GM12878 (cell line): ENCODE data around the gene USPL1. TPM values are rescaled to one million over a fixed set of nuclear protein-coding genes. Genes with fewer than 3 reads are reported as not detected.

Experiments
- BCL3 ChIP-seq: IDR thresholded peaks from 2 replicates; pipeline ENCODE4 v1.6.1; 2011; ENCODE audit warnings: borderline replicate concordance, low read depth, mild to moderate bottlenecking, moderate library complexity, low read length; ENCODE audit not compliant: insufficient read depth, poor library complexity, severe bottlenecking
- BCLAF1 ChIP-seq: fragments of 450-650 bp; IDR thresholded peaks from 2 replicates; pipeline ENCODE4 v1.6.1; 2017; ENCODE audit warnings: antibody characterized with exemption, mild to moderate bottlenecking, moderate library complexity
- BHLHE40 ChIP-seq, 2 experiments: fragments of 450-650 bp in 1 of 2; IDR thresholded peaks; 2 replicates each; pipeline ENCODE4 v1.6.1; 2011 to 2017; ENCODE audit warnings: low read depth in 2 of 2, borderline replicate concordance in 1 of 2, improper control_type of control experiment in 1 of 2, low read length in 1 of 2, mild to moderate bottlenecking in 1 of 2
- CEBPB ChIP-seq, 2 experiments: fragments of 150-350 bp in 1 of 2; IDR thresholded peaks; 2 replicates each; pipeline ENCODE4 v1.6.1; 2012 to 2014; ENCODE audit warnings: low read depth in 2 of 2, low read length in 2 of 2, borderline replicate concordance in 1 of 2, inconsistent platforms in 1 of 2
- CHD2 ChIP-seq: IDR thresholded peaks from 2 replicates; pipeline ENCODE4 v1.6.1; 2011; ENCODE audit warnings: low read depth, low read length, improper control_type of control experiment, borderline replicate concordance
- CREM ChIP-seq: IDR thresholded peaks from 2 replicates; pipeline ENCODE4 v1.6.1; 2014; ENCODE audit warnings: antibody characterized with exemption, low read depth
- ESRRA ChIP-seq: IDR thresholded peaks from 2 replicates; pipeline ENCODE4 v1.6.1; 2012; ENCODE audit warnings: mild to moderate bottlenecking, low read length, improper control_type of control experiment
- FOS ChIP-seq: IDR thresholded peaks from 3 replicates; pipeline ENCODE4 v1.6.1; 2011; ENCODE audit warnings: borderline replicate concordance; ENCODE audit not compliant: insufficient read length; ENCODE audit errors: extremely low read depth
- FOXM1 ChIP-seq: IDR thresholded peaks from 2 replicates; pipeline ENCODE4 v1.6.1; 2012; ENCODE audit warnings: low read depth, mild to moderate bottlenecking, inconsistent platforms, low read length, moderate library complexity
- IKZF1 ChIP-seq: fragments of 450-650 bp; conservative IDR thresholded peaks from 2 replicates; pipeline ENCODE4 v1.6.1; 2017; ENCODE audit warnings: antibody characterized with exemption, mild to moderate bottlenecking
- IRF4 ChIP-seq: IDR thresholded peaks from 2 replicates; pipeline ENCODE4 v1.6.1; 2011; ENCODE audit warnings: low read depth, low read length
- IRF5 ChIP-seq: fragments of 450-650 bp; IDR thresholded peaks from 2 replicates; pipeline ENCODE4 v1.6.1; 2017; ENCODE audit warnings: borderline replicate concordance
- JUNB ChIP-seq: IDR thresholded peaks from 2 replicates; pipeline ENCODE4 v1.6.1; 2016; ENCODE audit warnings: antibody characterized with exemption, mild to moderate bottlenecking
- MEF2A ChIP-seq: IDR thresholded peaks from 2 replicates; pipeline ENCODE4 v1.6.1; 2011; ENCODE audit warnings: low read depth, mild to moderate bottlenecking, low read length, moderate library complexity; ENCODE audit not compliant: insufficient read depth
- MTA3 ChIP-seq: IDR thresholded peaks from 2 replicates; pipeline ENCODE4 v1.6.1; 2012; ENCODE audit warnings: low read length, inconsistent platforms, borderline replicate concordance
- NKRF ChIP-seq: fragments of 450-650 bp; conservative IDR thresholded peaks from 2 replicates; pipeline ENCODE4 v1.6.1; 2017; ENCODE audit warnings: mild to moderate bottlenecking, moderate library complexity
- SMARCA5 ChIP-seq: fragments of 450-650 bp; IDR thresholded peaks from 2 replicates; pipeline ENCODE4 v1.6.1; 2017; ENCODE audit warnings: mild to moderate bottlenecking
- SREBF2 ChIP-seq: IDR thresholded peaks from 2 replicates; pipeline ENCODE4 v1.6.1; 2012; ENCODE audit warnings: mild to moderate bottlenecking, low read length
- TCF3 ChIP-seq: IDR thresholded peaks from 2 replicates; pipeline ENCODE4 v1.6.1; 2012; ENCODE audit warnings: low read depth, mild to moderate bottlenecking, low read length, borderline replicate concordance; ENCODE audit not compliant: insufficient read depth
- ZNF217 ChIP-seq: fragments of 450-650 bp; IDR thresholded peaks from 2 replicates; pipeline ENCODE4 v1.6.1; 2017; ENCODE audit warnings: antibody characterized with exemption, mild to moderate bottlenecking
- ZNF274 ChIP-seq: IDR thresholded peaks from one replicate; pipeline ENCODE4 v1.8.0; 2011; ENCODE audit not compliant: insufficient read length, insufficient read depth
- polyA plus RNA-seq, 11 experiments: library from polyadenylated mRNA; depleted of rRNA in 4 of 11; unstranded in 6 of 11; stranded (reverse) in 5 of 11; fragments of >200 nt; fragmentation: Nextera tagmentation in 4 of 11; fragmentation: Illumina TruSeq in 1 of 11; extraction: Ambion mirVana in 4 of 11; extraction: Trizol in 1 of 11; gene quantifications; 1 replicate in 1 of 11; 2 replicates in 10 of 11; pipeline versions ENCODE4 v1.2.1 to v1.2.3, GENCODE V29; 2011 to 2016; ENCODE audit warnings: inconsistent platforms in 2 of 11, missing spikeins in 2 of 11, low read depth in 1 of 11
- total RNA-seq, 4 experiments: library from RNA; depleted of rRNA in 3 of 4; stranded (reverse); fragments of >200 nt in 3 of 4; fragmentation: Illumina TruSeq in 1 of 4; extraction: Trizol in 1 of 4; gene quantifications; 2 replicates each; pipeline versions ENCODE4 v1.2.1 to v1.2.3, GENCODE V29; 2013 to 2021

USPL1 gene
- total and polyA plus RNA-seq, 10 of the 15 experiments (the other 5 are each of a cell fraction or from before 2014, with no cell fraction given) = 7.9 to 23.2 (median 15.8) TPM

- TF ChIP-seq BCLAF1 = no peak
- peak; percentile 96 for TF ChIP-seq CHD2
- peak; percentile 83 for TF ChIP-seq MEF2A
- TF ChIP-seq BCL3 = peak; percentile 66
- TF ChIP-seq IKZF1 = peak; percentile 94
- TF ChIP-seq JUNB = no peak
- TF ChIP-seq FOS = no peak
- 0 out of 4 replicates have a peak, but pooled peaks of 1 of the 2 experiments have one; percentile 11 for TF ChIP-seq CEBPB (IDR thresholded peaks at IDR 0.05; ENCODE audit: borderline replicate concordance in 1 of 2, low read depth in 2 of 2, low read length in 2 of 2)
- peak; percentile 39; the same call in 1 of the 2 replicates for TF ChIP-seq IRF4
- TF ChIP-seq ESRRA = peak; percentile 28; the same call in 1 of the 2 replicates
- TF ChIP-seq MTA3 = peak; percentile 1; the same call in 1 of the 2 replicates
- TF ChIP-seq BHLHE40 (IDR thresholded peaks at IDR 0.05; ENCODE audit: borderline replicate concordance in 1 of 2, low read depth in 2 of 2, low read length in 1 of 2) = peak; percentile 78 to 88
- peak; percentile 97 for TF ChIP-seq CREM
- peak; percentile 15; the same call in 1 of the 2 replicates for TF ChIP-seq ZNF217
- TF ChIP-seq FOXM1 = 0 out of 2 replicates have a peak, but pooled peaks have one; percentile 56
- no peak for TF ChIP-seq ZNF274
- peak; percentile 49 for TF ChIP-seq SMARCA5
- TF ChIP-seq TCF3 = peak; percentile 58; the same call in 1 of the 2 replicates
- peak; percentile 57 for TF ChIP-seq NKRF
- peak; percentile 51; the same call in 1 of the 2 replicates for TF ChIP-seq SREBF2
- TF ChIP-seq IRF5 = peak; percentile 55; the same call in 1 of the 2 replicates
Observed at GRCh38 chr13:30617315-30618185, at the start of gene USPL1 (continued).
